NAMALWA (cell line): Measurements from ENCODE around the gene EBF3.

Experiments
- DNase-seq: peaks from one replicate; pipeline ENCODE4 v3.0.0-alpha.2; 2015; ENCODE audit warnings: low spot score

The EBF3 gene

DNA sequence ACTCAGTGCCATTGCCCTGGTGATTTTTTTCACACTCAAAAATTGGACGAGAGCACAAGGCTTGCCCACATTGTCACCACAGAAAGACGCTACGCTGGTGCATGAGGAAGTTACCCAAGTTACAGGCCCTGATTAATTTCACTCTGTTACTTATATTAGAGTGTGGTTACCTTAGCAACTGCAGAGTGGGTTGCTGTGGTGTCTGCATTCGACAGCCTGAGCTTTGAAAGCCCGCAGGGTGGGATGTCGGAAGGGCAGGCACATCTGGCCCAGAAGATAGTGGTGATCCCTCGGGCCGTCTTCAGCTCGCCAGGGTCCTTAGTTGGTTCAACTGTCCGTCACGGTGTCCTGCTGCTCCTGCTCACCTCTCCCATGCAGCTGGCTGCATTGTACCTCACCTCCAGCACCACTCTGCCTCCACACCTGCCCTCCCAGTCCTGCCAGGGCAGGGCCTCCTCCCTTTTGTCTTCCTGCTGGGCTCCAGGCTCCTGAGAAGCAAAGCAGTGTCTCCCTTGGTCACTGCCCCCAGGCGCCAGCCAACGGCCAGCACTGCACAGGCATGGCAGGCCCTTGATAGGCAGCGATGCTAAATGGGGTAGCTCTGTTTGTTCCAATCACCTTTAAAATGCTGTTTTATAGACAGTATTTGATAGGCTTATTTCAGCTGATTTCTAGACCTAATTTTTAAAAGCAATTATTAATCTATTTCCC is 167.2 kb downstream of the EBF3 start:
- DNase-seq: no peak

DNA sequence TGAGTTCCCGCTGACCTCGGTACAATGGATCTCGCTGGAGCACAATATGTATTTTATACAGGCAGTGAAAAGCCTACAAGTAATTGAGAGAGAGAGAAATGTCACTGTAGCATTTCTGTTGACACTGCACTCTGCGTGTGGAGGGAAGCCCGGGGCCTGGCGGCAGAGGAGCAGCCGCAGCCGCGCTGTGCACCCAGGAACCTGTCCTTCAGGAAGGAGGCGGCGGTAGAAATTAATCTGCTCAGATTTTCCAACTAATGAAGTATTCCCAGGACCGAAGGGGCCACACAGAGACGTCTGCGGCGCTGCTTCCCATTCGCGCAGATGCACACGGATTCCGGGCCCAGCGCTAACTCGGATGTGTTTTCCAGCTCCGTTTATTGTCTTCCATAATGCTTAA is 170.1 kb downstream of the EBF3 start:
- DNase-seq: no peak

DNA sequence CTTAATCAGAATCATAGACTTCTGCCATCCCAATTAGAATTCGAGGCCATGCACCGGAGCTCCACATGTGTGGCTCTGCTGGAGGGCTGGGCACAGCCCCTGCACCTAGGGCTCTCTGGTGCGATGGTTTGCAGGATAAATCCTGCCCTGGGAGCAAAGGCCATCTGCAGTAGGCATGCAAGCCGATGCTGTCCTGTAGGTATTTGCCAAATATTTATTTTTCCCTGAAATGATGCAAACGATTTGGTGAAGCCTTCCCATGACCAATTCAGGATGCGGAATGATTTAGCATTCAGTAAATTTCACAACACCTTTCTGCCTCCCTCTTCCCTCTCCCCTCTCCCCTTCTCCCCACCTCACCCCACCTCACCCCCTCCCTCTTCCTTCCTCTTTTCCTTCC is 170.6 kb downstream of the EBF3 start:
- no peak for DNase-seq

DNA sequence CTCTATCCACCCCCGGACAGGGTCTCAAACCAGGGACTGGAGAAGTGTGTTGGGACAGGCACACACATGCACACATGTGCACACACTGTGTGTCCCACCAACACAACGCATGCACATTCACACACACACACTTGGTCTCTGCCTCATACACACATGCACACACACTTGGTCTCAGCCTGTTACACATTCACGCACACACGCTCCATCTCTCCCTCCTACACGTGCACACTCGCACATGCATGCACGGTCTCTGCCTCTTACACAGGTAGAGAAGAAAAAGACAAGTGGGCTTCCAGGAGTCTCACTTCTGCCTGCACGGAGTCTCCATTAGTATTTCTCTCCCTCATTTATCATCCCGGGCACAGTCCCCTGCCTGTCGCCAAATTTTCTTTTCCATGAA is 171.2 kb downstream of the EBF3 start:
- DNase-seq: no peak

DNA sequence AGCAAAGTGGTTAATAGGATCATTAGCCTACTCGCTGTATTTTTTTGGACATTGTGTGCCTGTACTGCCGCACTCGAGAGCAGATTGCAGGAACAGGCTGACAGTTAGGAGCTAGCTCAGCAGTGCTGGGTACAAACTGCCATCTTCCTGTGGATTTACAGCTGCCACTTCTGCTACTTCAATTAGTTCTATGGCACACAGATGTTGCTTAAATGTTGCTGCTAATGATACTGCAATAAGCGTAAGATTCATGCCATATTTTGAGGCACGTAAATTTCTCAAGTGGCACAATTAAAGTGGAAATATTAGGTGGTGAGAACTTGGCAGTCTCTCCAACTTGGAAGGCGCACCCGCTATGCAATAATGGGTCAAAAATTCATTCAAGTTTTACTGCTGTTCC is 171.9 kb downstream of the EBF3 start:
- DNase-seq: no peak

DNA sequence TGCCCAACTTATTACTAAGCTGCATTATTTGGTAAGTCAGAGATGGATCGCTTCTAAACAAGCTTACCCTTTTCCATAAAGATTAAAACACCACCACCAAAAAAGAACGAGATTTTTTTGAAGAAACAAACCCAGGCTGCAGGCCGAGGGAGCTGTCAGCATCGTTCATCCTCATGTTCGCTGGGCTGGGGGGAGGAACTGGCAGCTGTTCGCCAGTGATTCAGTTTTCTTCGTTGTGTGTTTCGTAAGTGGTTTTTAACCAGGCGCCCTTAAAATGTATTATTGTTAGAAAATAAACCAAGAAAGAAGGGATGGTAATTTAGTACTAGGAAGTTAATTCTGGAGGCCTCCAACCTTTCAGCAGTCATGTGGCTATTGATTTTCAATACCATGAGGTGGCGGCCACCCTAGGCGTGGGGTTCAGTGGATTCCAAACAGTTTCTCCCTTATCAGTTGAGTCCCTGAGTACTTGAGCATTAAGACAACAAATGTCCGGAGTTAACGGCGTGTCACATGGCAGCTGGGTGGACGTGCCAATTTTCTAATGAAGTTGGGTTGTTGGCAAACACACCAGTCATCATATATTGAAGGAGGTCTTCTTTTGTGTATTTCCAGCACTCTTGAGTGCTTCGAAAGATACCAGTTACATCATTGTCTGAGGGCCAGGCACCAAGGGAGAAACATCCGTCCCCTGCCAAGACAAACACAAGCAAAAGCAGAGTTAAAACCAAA is 173.2 kb downstream of the EBF3 start:
- no peak for DNase-seq

DNA sequence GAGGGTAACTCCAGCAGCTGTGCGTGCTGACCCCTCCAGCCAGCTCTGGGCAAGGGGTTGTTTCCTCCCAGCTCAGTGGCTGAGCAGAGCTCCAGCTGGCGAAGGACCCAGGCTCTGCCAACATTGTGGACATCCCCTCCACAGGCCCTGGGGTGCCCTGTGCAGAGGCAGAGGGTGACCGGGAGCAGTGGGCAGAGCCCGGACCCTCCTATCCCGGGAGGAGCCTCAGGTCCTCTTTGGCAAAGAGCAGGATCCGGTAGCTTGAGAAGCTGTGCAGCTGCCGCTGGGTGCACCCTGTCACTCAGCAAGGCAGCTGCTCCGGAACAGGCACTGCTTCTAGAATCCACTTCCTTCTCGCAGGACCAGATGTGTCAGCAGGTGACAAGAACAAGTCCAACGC is 175.9 kb downstream of the EBF3 start:
- DNase-seq: no peak

DNA sequence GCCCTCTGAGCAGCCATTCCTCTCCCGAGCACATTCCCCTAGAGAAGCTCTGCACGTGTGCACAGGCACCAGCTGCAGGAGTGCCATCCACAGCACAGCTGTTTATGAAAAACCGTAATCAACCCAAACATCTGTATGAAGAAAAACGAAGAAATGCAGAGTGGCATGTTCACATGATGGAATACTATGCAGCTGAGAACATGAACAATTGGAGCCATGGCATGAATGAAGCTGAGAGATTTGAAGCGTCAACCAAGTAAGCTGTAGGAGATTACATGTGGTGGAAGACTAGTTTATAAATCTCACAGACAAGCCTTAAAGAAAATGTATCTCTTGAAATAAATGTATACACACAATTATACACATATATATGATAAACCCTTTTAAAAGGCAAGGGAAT is 176.5 kb downstream of the EBF3 start:
- DNase-seq: no peak

DNA sequence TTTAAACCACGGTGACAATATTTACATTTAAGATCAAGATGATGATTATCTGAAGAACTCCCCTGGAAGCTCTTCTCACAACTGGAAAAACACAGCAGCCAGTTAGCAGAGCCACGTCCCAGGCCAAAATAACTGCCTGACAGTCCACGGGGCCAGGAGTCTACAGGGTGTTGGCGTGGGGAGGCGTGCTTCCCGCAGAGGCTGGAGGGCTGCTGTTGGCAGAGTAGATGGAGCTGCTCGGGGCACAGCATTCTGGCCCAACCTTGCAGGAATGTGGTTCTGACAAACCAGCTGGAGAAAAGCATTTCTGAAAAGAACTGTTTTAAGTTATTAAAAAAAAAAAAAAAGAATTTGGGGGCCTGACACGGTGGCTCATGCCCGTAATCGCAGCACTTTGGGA is 177.9 kb downstream of the EBF3 start:
- DNase-seq: no peak

DNA sequence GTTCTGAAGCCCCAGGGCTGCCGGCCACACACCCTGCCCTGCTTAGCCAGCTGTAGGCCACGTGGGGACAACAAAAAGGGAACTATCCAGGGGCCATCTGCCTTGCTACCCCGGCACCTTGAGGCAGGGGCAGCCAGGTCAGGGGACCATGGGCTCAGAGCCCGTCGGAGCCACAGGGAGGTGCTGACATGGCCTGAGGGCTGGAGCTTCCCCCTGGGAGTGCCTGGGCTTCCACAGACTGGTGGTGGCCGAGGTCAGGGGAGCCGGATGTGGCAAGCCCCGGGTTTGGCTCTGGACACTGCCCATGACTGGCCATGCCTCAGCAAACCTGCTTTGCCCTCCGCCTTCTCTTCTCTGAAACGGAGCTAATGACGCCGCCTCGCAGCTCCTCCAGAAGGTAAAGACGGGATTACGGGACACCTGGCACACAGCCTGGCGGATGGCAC is 178.5 kb downstream of the EBF3 start:
- no peak for DNase-seq
